T-helper 2 cell treated with Interferon-gamma antibody and Interleukin-4, amounts not matched to agents 5 μg/mL and 100 μg/mL, for 36 hours (primary cell): Measurements from ENCODE around the gene GRIK2.
"Not testable (repeated sequence)": the region's sequence is repeated elsewhere in the genome, so short reads cannot be mapped to it uniquely, and the experiment has no call there.

ENCODE experiments used
- DNase-seq: peaks from one replicate; pipeline ENCODE4 v3.0.0; 2021; ENCODE audit warnings: low spot score
- H3K27ac Mint-ChIP-seq: one replicate; pipeline ENCODE4 v1.8.0; 2021; ENCODE audit warnings: mild to moderate bottlenecking, mixed read lengths
- H3K27me3 Mint-ChIP-seq: one replicate; pipeline ENCODE4 v1.8.0; 2021; ENCODE audit warnings: low read depth, mixed read lengths
- H3K36me3 Mint-ChIP-seq: one replicate; pipeline ENCODE4 v1.8.0; 2021; ENCODE audit warnings: low read depth, mixed read lengths
- H3K4me1 Mint-ChIP-seq: one replicate; pipeline ENCODE4 v1.8.0; 2021; ENCODE audit warnings: low read depth, mixed read lengths
- H3K4me3 Mint-ChIP-seq: one replicate; pipeline ENCODE4 v1.8.0; 2022; ENCODE audit warnings: mild to moderate bottlenecking, moderate library complexity, mixed read lengths
- H3K9me3 Mint-ChIP-seq: one replicate; pipeline ENCODE4 v1.8.0; 2021; ENCODE audit warnings: mixed read lengths

Gene GRIK2

GRCh38 chr6:101613556-101613955 is 220.0 kb downstream of the GRIK2 start:
- H3K27ac Mint-ChIP-seq = no peak overlapping the region
- no peaks in the 10 kb centered on the region for H3K9me3 Mint-ChIP-seq
- H3K36me3 Mint-ChIP-seq = no peaks in the 10 kb centered on the region
- no peak overlapping the region for H3K4me3 Mint-ChIP-seq
- H3K4me1 Mint-ChIP-seq = no peaks in the 10 kb centered on the region
- DNase-seq = no peak
- H3K27me3 Mint-ChIP-seq = no peaks in the 10 kb centered on the region

GRCh38 chr6:101614774-101615173 is 221.3 kb downstream of the GRIK2 start:
- H3K4me1 Mint-ChIP-seq = no peaks in the 10 kb centered on the region
- H3K9me3 Mint-ChIP-seq = no peaks in the 10 kb centered on the region
- DNase-seq = no peak
- no peak overlapping the region for H3K4me3 Mint-ChIP-seq
- H3K27me3 Mint-ChIP-seq = no peaks in the 10 kb centered on the region
- H3K27ac Mint-ChIP-seq = no peak overlapping the region
- no peaks in the 10 kb centered on the region for H3K36me3 Mint-ChIP-seq

GRCh38 chr6:101626269-101626668 is 232.8 kb downstream of the GRIK2 start:
- DNase-seq = no peak
- H3K27me3 Mint-ChIP-seq = no peaks in the 10 kb centered on the region
- no peaks in the 10 kb centered on the region for H3K4me1 Mint-ChIP-seq
- H3K4me3 Mint-ChIP-seq = no peak overlapping the region
- no peaks in the 10 kb centered on the region for H3K36me3 Mint-ChIP-seq
- no peaks in the 10 kb centered on the region for H3K9me3 Mint-ChIP-seq
- no peak overlapping the region for H3K27ac Mint-ChIP-seq

GRCh38 chr6:101630941-101631340 is 237.4 kb downstream of the GRIK2 start:
- H3K27ac Mint-ChIP-seq = no peak overlapping the region
- peaks cover 4% of the 10 kb centered on the region for H3K9me3 Mint-ChIP-seq
- H3K27me3 Mint-ChIP-seq = no peaks in the 10 kb centered on the region
- no peaks in the 10 kb centered on the region for H3K4me1 Mint-ChIP-seq
- no peak for DNase-seq
- H3K4me3 Mint-ChIP-seq = no peak overlapping the region
- no peaks in the 10 kb centered on the region for H3K36me3 Mint-ChIP-seq

GRCh38 chr6:101633081-101633480 is 239.6 kb downstream of the GRIK2 start:
- peaks cover 12% of the 10 kb centered on the region for H3K9me3 Mint-ChIP-seq
- no peak for DNase-seq
- H3K36me3 Mint-ChIP-seq = no peaks in the 10 kb centered on the region
- no peak overlapping the region for H3K27ac Mint-ChIP-seq
- H3K27me3 Mint-ChIP-seq = no peaks in the 10 kb centered on the region
- H3K4me1 Mint-ChIP-seq = no peaks in the 10 kb centered on the region
- H3K4me3 Mint-ChIP-seq = no peak overlapping the region

DNA sequence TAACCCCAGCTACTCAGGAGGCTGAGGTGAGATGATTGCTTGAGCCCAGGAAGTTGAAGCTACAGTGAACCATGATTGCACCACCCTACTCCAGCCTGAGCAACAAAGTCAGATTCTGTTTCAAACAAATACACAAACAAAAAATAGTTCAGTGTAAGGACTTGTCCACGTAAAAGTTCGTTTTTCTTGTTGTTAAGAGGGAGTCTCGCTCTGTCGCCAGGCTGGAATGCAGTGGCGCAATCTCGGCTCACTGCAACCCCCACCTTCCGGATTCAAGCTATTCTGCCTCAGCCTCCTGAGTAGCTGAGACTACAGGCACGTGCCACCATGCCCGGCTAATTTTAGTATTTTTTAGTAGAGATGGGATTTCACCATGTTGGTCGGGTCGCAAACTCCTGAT is 245.4 kb downstream of the GRIK2 start:
- H3K4me1 Mint-ChIP-seq, H3K27ac Mint-ChIP-seq, H3K9me3 Mint-ChIP-seq, H3K27me3 Mint-ChIP-seq, H3K4me3 Mint-ChIP-seq, H3K36me3 Mint-ChIP-seq, DNase-seq: not testable (repeated sequence)

DNA sequence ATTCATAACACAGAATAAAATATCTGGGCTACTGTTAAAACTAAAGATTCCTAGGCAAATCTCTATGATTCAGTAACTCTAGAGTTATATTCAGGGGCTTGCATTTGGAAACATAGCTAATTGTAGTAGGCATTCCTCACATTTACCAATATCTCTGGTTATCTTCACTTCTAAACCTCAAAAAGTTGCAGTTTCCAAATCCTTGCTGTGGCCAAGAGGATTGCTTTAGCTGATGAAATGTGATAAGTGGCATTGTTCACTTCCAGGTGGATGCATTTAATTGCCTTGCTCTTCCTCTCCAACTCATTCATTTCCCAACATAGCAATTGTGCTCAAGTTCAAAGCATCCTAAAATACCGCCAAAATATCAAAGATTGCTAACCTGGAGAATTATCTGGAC is 246.6 kb downstream of the GRIK2 start:
- Mint-ChIP-seq H3K4me3 (no peak overlapping the region), H3K27ac (no peak overlapping the region), H3K36me3 (no peaks in the 10 kb centered on the region), H3K27me3 (no peaks in the 10 kb centered on the region), H3K4me1 (no peaks in the 10 kb centered on the region), H3K9me3 (peaks cover 8% of the 10 kb centered on the region)
- DNase-seq = no peak

GRCh38 chr6:101645770-101646169 is 252.3 kb downstream of the GRIK2 start:
- H3K27ac Mint-ChIP-seq = no peak overlapping the region
- H3K27me3 Mint-ChIP-seq = no peaks in the 10 kb centered on the region
- no peak for DNase-seq
- no peaks in the 10 kb centered on the region for H3K9me3 Mint-ChIP-seq
- no peaks in the 10 kb centered on the region for H3K36me3 Mint-ChIP-seq
- H3K4me3 Mint-ChIP-seq = no peak overlapping the region
- H3K4me1 Mint-ChIP-seq = no peaks in the 10 kb centered on the region

- Mint-ChIP-seq H3K27me3 (no peaks in the 10 kb centered on the region), H3K27ac (no peak overlapping the region), H3K4me3 (no peak overlapping the region), H3K36me3 (no peaks in the 10 kb centered on the region), H3K9me3 (no peaks in the 10 kb centered on the region), H3K4me1 (no peaks in the 10 kb centered on the region)
- DNase-seq = no peak
Observed at GRCh38 chr6:101650402-101651100, 257.0 kb downstream of the GRIK2 start.

DNA sequence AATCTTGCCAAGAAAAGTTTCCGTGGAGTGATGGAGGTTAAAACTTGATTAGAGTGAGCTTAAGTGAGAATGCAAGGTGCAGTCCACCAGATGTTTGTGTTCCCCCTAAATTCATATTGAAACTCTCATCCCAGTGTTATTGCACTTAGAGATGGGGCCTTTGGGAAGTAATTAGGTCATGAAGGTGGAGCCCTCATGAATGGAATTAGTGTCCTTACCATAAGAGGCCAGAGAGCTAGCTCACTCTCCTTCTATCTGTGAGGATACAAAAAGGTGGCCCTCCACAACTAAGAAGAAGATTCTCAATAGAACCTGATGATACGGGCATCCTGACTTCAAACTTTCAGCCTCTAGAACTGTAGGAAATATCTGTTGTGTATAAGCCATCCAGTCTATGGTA is 258.6 kb downstream of the GRIK2 start:
- Mint-ChIP-seq H3K27ac (no peak overlapping the region), H3K27me3 (no peaks in the 10 kb centered on the region), H3K9me3 (no peaks in the 10 kb centered on the region), H3K4me1 (no peaks in the 10 kb centered on the region), H3K4me3 (no peak overlapping the region), H3K36me3 (no peaks in the 10 kb centered on the region)
- no peak for DNase-seq

- Mint-ChIP-seq H3K27me3 (no peaks in the 10 kb centered on the region), H3K4me1 (no peaks in the 10 kb centered on the region), H3K9me3 (no peaks in the 10 kb centered on the region), H3K4me3 (no peak overlapping the region), H3K36me3 (no peaks in the 10 kb centered on the region), H3K27ac (no peak overlapping the region)
- DNase-seq = no peak
Observed at GRCh38 chr6:101655109-101655508, 261.6 kb downstream of the GRIK2 start.

DNA sequence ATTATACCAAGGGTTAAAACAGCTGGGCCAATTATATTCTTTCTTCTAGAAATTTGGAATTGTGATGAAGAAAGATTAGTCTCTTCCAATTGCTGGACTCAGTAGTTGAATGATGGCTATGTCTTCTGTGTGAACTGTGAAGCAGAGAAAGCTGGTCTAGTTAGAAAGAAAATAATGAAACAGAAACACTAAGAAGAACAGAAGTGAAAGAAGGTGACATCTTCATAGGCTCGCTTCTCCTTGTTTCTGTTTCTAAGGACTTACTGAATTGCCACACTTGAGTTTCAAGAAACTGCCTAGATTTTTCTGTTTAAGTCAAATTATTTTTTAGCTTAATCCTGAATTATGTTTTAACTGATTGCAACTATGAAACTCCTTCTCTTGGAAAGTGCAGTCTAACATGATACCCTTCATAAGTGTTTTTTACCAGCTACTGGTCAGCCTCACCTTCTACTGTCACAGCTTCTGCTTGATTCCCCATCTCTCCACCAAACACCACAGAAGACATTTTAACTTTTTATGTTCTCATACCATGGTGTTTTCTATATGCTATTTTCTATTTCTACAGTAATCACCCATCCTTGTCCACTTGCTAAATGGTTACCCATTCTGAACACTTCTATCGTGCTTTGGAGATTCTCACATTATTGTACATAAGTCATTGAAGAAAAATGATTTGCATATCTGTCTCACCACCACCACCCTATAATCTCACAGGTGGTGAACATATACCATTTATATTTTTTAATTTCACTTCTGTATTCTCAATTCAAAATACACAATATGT is 268.8 kb downstream of the GRIK2 start:
- Mint-ChIP-seq H3K9me3 (no peaks in the 10 kb centered on the region), H3K27ac (no peak overlapping the region), H3K4me3 (no peak overlapping the region), H3K36me3 (no peaks in the 10 kb centered on the region), H3K4me1 (no peaks in the 10 kb centered on the region), H3K27me3 (no peaks in the 10 kb centered on the region)
- no peak for DNase-seq

GRCh38 chr6:101663100-101663499 is 269.6 kb downstream of the GRIK2 start:
- DNase-seq = no peak
- no peak overlapping the region for H3K27ac Mint-ChIP-seq
- no peaks in the 10 kb centered on the region for H3K4me1 Mint-ChIP-seq
- no peaks in the 10 kb centered on the region for H3K9me3 Mint-ChIP-seq
- H3K36me3 Mint-ChIP-seq = no peaks in the 10 kb centered on the region
- H3K4me3 Mint-ChIP-seq = no peak overlapping the region
- no peaks in the 10 kb centered on the region for H3K27me3 Mint-ChIP-seq

GRCh38 chr6:101666256-101666655 is 272.7 kb downstream of the GRIK2 start:
- no peak overlapping the region for H3K27ac Mint-ChIP-seq
- no peaks in the 10 kb centered on the region for H3K36me3 Mint-ChIP-seq
- H3K9me3 Mint-ChIP-seq = no peaks in the 10 kb centered on the region
- H3K4me1 Mint-ChIP-seq = no peaks in the 10 kb centered on the region
- H3K4me3 Mint-ChIP-seq = no peak overlapping the region
- DNase-seq = no peak
- no peaks in the 10 kb centered on the region for H3K27me3 Mint-ChIP-seq
